HG03135 (cell line): ENCODE results near the gene PUSL1.

Experiments
- ATAC-seq: cut with Tn5 transposase; IDR thresholded peaks from one replicate; pipeline ENCODE4 v1.9.1; 2021; ENCODE audit warnings: mild to moderate bottlenecking, moderate library complexity; ENCODE audit not compliant: unreplicated experiment

Gene PUSL1

DNA sequence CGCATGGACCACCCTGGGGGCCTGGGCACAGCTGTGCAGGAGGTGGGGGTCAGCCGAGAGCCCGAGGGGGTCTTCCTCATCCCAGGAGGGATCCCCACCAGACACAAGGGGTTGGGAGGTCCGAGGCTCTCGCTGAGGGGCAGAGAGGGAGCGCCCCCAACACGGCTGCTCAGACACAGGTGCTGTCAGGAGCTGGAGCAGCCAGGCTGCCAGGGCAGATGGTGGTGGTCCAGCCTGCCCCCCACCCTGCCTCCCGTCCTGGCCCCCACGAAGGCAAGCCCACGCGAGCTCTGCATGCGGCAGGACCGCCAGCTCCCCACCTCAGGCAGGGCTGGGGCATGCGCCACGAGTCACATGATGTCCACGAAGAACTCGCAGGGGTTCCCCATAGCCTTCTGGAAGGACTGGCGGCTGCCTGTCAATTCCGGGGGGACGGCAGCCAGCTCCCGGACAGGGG is 27.4 kb downstream of the PUSL1 start:
- no peak for ATAC-seq

DNA sequence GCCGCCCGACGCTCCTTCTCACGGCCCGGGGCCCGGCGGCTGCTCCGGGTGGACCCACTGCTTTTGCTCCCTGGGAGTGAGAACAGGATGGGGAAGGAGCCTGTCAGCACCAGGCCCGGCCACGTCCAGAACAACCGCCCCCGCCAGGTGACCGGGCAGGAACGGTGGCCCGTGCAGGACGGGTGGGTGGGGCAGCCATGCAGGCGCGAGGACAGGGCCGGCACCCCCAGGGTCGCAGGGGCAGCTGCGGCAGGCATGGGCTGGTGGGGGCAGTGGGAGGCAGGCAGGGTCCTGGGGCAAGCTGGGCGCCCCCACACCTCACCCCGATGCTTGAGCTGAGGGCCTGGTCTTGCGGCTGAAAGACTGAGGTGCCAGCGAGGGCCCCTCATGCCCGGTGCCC is 28.0 kb downstream of the PUSL1 start:
- ATAC-seq: no peak

- no peak for ATAC-seq
These were observed 28.8 kb downstream of the PUSL1 start for GRCh38 chr1:1336931-1337792.

DNA sequence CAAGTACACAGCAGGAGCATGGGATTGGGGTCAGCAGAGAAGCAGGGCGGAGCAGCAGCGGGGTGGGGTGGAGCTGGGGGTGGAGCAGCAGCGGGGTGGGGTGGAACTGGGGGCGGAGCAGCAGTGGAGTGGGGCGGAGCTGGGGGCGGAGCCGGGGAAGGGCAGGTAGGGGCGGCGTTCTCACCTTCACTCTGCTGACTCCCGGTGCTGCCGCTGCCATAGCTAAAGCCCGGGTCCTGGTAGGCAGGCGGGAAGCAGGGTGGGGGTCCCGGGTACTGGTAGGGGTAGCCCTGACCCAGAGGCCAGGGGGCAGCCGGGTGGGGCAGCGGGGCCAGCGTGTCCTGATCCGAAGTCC is 29.4 kb downstream of the PUSL1 start:
- no peak for ATAC-seq

DNA sequence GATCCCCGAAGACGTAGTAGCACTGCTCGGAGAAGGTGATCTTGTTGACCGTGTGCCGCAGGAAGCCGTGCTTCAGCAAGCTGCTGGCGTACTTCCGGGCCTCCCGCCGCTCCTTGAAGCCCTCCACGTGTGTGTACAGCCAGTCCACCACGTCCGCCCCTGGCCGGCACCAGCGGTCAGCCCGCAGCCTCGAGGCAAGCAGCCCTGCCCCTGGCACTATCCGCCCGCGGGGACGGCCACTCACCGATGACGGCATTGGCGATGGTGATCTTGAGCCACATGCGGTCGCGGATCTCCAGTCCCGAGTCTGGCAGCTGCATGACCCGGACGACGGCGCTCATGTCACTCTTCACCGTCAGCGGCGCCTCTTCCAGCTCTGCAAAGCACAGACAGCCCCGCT is 29.9 kb downstream of the PUSL1 start:
- no peak for ATAC-seq

GRCh38 chr1:1340185-1340584 is 31.8 kb downstream of the PUSL1 start:
- ATAC-seq: no peak

DNA sequence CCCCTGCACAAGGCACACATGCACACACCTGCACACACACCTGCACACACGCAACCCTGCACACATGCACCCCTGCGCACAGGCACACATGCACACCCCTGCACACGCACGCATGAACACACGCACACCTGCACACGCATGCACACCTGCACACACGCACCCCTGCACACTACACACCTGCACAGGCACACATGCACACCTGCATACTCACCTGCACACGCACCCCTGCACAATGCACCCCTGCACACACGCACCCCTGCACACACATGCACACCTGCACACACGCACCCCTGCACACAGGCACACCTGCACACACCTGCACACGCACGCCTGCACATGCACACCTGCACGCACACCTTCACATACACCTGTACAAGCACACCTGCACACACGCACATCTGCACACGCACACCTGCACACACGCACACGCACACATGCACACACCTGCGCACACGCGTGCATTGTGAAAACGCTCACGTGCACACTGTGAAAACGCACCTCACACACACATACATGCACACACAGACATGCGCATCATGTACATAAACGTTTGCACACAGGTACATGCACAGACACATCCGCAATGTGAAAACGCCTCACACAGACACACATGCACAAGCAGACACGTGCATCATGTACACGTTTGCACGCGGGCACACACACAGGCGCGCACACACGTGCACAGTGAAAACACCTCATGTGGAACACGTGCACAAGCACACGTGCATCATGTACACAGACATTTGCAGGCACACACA is 32.6 kb downstream of the PUSL1 start:
- no peak for ATAC-seq

DNA sequence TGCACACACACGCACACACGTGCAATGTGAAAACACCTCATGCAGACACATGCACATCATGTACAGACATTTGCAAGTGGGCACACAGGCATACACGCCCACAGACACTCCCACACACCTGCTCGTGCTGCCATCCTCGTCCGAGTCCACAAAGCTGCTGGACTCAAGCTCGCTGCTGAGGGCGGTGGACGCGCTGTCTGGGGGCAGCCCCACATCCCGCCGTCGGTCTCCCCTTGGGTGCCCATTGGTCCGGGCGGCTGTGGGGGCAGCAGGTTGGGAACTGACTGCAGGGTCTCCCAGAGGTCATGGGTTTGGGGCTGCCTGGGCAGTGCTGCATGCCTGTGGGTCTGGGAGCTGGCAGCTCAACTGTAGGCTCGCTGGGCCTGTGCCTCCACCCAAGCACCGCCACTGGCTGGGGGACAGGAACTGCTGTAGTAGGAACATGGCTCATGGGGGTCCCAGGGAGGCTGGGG is 33.2 kb downstream of the PUSL1 start:
- ATAC-seq: no peak

DNA sequence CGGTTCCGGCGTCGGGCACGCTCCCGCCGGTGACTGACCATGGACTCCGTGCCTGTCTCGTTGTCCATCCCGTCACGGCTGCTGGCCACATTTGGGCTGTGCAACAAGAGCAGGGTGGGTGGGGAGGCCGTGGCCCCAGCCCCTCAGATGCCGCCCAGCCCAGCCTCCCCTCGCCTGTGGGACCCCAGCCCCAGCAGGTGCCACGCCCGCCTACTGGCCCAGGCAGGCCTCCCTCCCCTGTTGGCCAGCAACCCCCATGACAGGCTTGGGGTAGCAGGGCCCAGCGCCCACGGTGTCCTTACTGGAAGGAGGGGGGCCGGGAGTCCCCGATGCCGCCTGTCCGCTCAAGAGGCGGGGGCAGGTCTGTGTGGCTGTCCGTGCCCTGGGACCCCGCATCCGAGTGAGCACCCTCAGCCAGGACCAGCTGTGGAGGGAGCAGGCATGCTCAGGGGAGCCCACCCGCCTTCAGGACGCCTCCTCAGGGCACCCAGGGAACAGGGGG is 33.7 kb downstream of the PUSL1 start:
- ATAC-seq: no peak

GRCh38 chr1:1342584-1343115 is 34.3 kb downstream of the PUSL1 start:
- ATAC-seq: no peak

DNA sequence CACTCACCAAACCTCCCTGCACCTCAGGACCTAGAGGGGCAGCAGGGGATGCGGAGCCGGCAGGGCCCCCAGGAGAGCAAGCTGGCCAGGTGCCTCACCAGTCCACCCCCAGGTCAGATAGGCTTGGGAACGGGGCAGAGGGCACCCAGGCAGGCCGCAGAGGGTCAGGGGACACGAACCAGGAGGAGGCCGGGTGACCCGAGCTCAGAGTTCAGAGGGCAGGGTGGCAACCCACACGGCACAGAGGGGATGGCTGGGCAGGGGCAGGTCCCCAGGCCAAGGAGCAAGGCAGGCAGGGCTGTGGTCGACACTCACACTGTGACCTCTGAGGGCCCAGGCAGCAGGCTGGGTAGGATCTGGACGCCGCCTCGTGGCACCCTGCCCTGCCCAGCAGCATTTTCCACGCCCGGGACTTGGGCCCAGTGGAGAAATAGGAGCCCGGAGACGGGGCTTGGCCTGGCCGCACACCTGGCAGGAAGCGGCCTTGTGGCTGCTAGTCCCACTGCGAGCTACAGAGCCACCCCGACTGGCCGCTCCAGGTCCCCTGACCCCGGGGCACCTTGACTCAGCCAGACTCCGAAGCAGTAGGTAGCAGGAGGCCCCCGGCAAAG is 35.5 kb downstream of the PUSL1 start:
- ATAC-seq: no peak

DNA sequence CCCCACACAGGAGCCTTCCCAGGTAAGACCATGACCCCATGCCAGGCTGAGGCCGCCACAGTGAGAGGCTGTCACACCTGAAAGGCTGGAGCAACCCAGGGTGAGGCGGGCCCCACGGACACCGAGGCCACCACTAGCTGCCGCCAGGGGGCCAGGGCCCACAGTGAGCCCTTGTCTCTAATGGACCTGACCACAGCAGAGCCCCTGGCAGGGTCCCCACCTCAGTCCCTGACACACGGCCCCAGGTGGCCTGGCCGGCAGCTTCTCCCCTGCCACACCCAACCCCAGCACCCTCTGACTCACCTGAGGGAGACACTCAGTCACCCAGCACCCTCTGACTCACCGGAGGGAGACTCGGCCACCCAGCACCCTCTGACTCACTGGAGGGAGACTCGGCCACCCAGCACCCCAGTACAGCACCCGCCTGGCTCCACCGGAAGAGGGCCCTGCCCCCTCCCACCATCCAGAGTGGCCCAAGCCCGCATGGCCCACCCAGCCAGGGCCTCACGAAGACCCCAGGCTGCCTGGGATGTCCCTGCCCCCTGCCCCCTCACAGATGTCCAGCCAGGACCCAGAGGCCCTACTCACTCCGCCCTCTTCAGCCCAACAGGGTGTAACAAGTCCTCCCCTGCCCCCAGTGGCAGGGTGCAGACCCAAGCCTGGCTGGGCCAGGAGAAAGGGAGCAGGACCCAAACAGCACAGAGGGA is 36.4 kb downstream of the PUSL1 start:
- ATAC-seq: no peak

GRCh38 chr1:1345384-1345783 is 37.0 kb downstream of the PUSL1 start:
- ATAC-seq: no peak

- no peak for ATAC-seq
These were observed 37.6 kb downstream of the PUSL1 start for GRCh38 chr1:1345860-1346500.

GRCh38 chr1:1346501-1346890 is 38.1 kb downstream of the PUSL1 start:
- ATAC-seq: no peak

- no peak for ATAC-seq
These were observed 38.7 kb downstream of the PUSL1 start for GRCh38 chr1:1347026-1347595.

GRCh38 chr1:1347663-1348419 is 39.4 kb downstream of the PUSL1 start:
- no peak for ATAC-seq

- peak; percentile 5 for ATAC-seq
These were observed 40.2 kb downstream of the PUSL1 start for GRCh38 chr1:1348420-1349255.
